CD14-positive monocyte (primary cell): ENCODE results near the gene EPB41L4A. TPM values are rescaled to one million over a fixed set of nuclear protein-coding genes. Genes with fewer than 3 reads are reported as not detected.

Experiments
- DNase-seq, 3 donors: peaks; one replicate each; pipeline ENCODE4 v3.0.0-alpha.2; 2011 to 2022
- H2AFZ ChIP-seq: 2 replicates; pipeline ENCODE4 v1.6.0; 2012; ENCODE audit warnings: mild to moderate bottlenecking, low read depth, low read length, inconsistent platforms; ENCODE audit not compliant: insufficient read depth, poor library complexity, severe bottlenecking
- H3K27ac ChIP-seq, 2 donors: 1 replicate in 1 of 2; 2 replicates in 1 of 2; pipeline ENCODE4 v1.5.1; 2012 to 2013; ENCODE audit warnings: low read length in 2 of 2, control low read depth in 1 of 2, inconsistent platforms in 1 of 2, low read depth in 1 of 2, mild to moderate bottlenecking in 1 of 2
- H3K27me3 ChIP-seq, 2 donors: one replicate each; pipeline versions ENCODE4 v1.6.0 to v1.6.1; 2011 to 2013; ENCODE audit warnings: low read length in 2 of 2; ENCODE audit not compliant: control insufficient read depth in 2 of 2, insufficient read depth in 2 of 2
- H3K36me3 ChIP-seq, 2 donors: replicated peaks in 1 of 2; 1 replicate in 1 of 2; 2 replicates in 1 of 2; pipeline versions ENCODE4 v1.5.1 to v1.6.1; 2012 to 2013; ENCODE audit warnings: low read length in 2 of 2, control low read depth in 1 of 2, inconsistent platforms in 1 of 2, mild to moderate bottlenecking in 1 of 2; ENCODE audit not compliant: insufficient read depth in 2 of 2, control insufficient read depth in 1 of 2
- H3K4me1 ChIP-seq, 2 donors: 1 replicate in 1 of 2; 2 replicates in 1 of 2; pipeline versions ENCODE4 v1.5.1 to v1.6.1; 2012 to 2013; ENCODE audit warnings: low read length in 2 of 2, control low read depth in 1 of 2, inconsistent platforms in 1 of 2, mild to moderate bottlenecking in 1 of 2, moderate library complexity in 1 of 2; ENCODE audit not compliant: insufficient read depth in 2 of 2, control insufficient read depth in 1 of 2
- H3K4me2 ChIP-seq: replicated peaks from 2 replicates; pipeline ENCODE3; 2012; ENCODE audit warnings: low read length, moderate library complexity, mild to moderate bottlenecking; ENCODE audit not compliant: poor library complexity, severe bottlenecking; ENCODE audit errors: extremely low read depth
- H3K4me3 ChIP-seq, 3 experiments: fragments of 200-600 bp in 1 of 3; sonication (generic) in 1 of 3; replicated peaks in 1 of 3; 1 replicate in 2 of 3; 2 replicates in 1 of 3; pipeline ENCODE4 v1.5.1; 2011 to 2013; ENCODE audit warnings: low read length in 3 of 3, mild to moderate bottlenecking in 3 of 3, control low read depth in 2 of 3, low read depth in 2 of 3, inconsistent platforms in 1 of 3, moderate library complexity in 1 of 3
- H3K79me2 ChIP-seq: 2 replicates; pipeline ENCODE4 v1.6.0; 2012; ENCODE audit warnings: mild to moderate bottlenecking, control low read depth, inconsistent platforms, low read length, moderate library complexity; ENCODE audit not compliant: insufficient read depth
- H3K9ac ChIP-seq: 2 replicates; pipeline ENCODE4 v1.6.0; 2017; ENCODE audit warnings: low read length, mild to moderate bottlenecking; ENCODE audit not compliant: insufficient read depth, poor library complexity, severe bottlenecking
- H3K9me3 ChIP-seq, 2 donors: replicated peaks in 1 of 2; 1 replicate in 1 of 2; 2 replicates in 1 of 2; pipeline versions ENCODE4 v1.5.1 to v1.6.1; 2012 to 2013; ENCODE audit warnings: low read length in 2 of 2, control low read depth in 1 of 2; ENCODE audit not compliant: control insufficient read depth in 1 of 2, insufficient read depth in 1 of 2
- H4K20me1 ChIP-seq: 2 replicates; pipeline ENCODE4 v1.6.0; 2012; ENCODE audit warnings: mild to moderate bottlenecking, low read length, control low read depth, moderate library complexity; ENCODE audit not compliant: insufficient read depth
- H3K27ac Mint-ChIP-seq, 7 donors: one replicate each; pipeline ENCODE4 v1.8.0; 2020; ENCODE audit warnings: mild to moderate bottlenecking in 7 of 7, mixed read lengths in 7 of 7, moderate library complexity in 6 of 7, inconsistent platforms in 2 of 7
- H3K27me3 Mint-ChIP-seq, 3 donors: one replicate each; pipeline ENCODE4 v1.8.0; 2021 to 2022; ENCODE audit warnings: low read depth in 3 of 3, mild to moderate bottlenecking in 3 of 3, mixed read lengths in 3 of 3, moderate library complexity in 3 of 3, inconsistent platforms in 1 of 3
- H3K36me3 Mint-ChIP-seq, 2 donors: one replicate each; pipeline ENCODE4 v1.8.0; 2020; ENCODE audit warnings: mixed read lengths in 2 of 2, inconsistent platforms in 1 of 2, mild to moderate bottlenecking in 1 of 2
- H3K4me1 Mint-ChIP-seq: one replicate; pipeline ENCODE4 v1.8.0; 2020; ENCODE audit warnings: mild to moderate bottlenecking, mixed read lengths
- H3K4me3 Mint-ChIP-seq, 2 donors: one replicate each; pipeline ENCODE4 v1.8.0; 2020; ENCODE audit warnings: mild to moderate bottlenecking in 2 of 2, mixed read lengths in 2 of 2, moderate library complexity in 1 of 2
- H3K9me3 Mint-ChIP-seq, 7 donors: one replicate each; pipeline ENCODE4 v1.8.0; 2020 to 2022; ENCODE audit warnings: mixed read lengths in 7 of 7, mild to moderate bottlenecking in 6 of 7, moderate library complexity in 6 of 7, inconsistent platforms in 2 of 7
- CTCF ChIP-seq: fragments of 200-600 bp; IDR thresholded peaks from one replicate; pipeline ENCODE4 v1.8.0; 2022; ENCODE audit warnings: antibody characterized with exemption, mild to moderate bottlenecking
- WGBS: methylation state at CpG from one replicate; pipeline ENCODE4 v1.1.5; 2013; ENCODE audit warnings: missing lambda C conversion rate; ENCODE audit not compliant: insufficient coverage; 5-methylcytosine and 5-hydroxymethylcytosine counted together
- intact Hi-C, 2 donors: fragments of 100-400 bp; cut with micrococcal nuclease; formaldehyde crosslinking; loops; one replicate each; pipeline versions ENCODE4 v1.15.0 to v1.15.1; 2023
- polyA plus RNA-seq, 3 donors: library from polyadenylated mRNA; depleted of rRNA in 1 of 3; unstranded in 2 of 3; stranded (reverse) in 1 of 3; fragments of 300-500 nt in 2 of 3; fragments of >200 nt in 1 of 3; fragmentation: Illumina TruSeq in 2 of 3; gene quantifications; 1 replicate in 2 of 3; 2 replicates in 1 of 3; pipeline ENCODE4 v1.2.3, GENCODE V29; 2012 to 2021

The EPB41L4A gene
- polyA plus RNA-seq, 3 donors = 0.01 to 0.05 TPM; not detected in 1

GRCh38 chr5:112390327-112390726 is 28.8 kb downstream of the EPB41L4A start:
- H3K36me3 Mint-ChIP-seq = no peaks in the 10 kb centered on the region
- TF ChIP-seq CTCF = no peak
- H3K27me3 Mint-ChIP-seq = peaks cover 0 to 8% (median 4%) of the 10 kb centered on the region in 3 donors
- Histone ChIP-seq H2AFZ (no peak overlapping the region), H3K4me1 (no peaks in the 10 kb centered on the region), H3K9ac (no peak overlapping the region), H3K4me2 (no peak overlapping the region), H4K20me1 (no peaks in the 10 kb centered on the region), H3K27me3 (no peaks in the 10 kb centered on the region), H3K4me3 (no peak overlapping the region), H3K79me2 (no peaks in the 10 kb centered on the region), H3K27ac (no peak overlapping the region), H3K9me3 (no peaks in the 10 kb centered on the region), H3K36me3 (no peaks in the 10 kb centered on the region)
- H3K4me3 Mint-ChIP-seq = no peak overlapping the region
- 88% methylated on average over 7 of the region's 8 CpGs for WGBS
- no peaks in the 10 kb centered on the region for H3K4me1 Mint-ChIP-seq
- H3K27ac Mint-ChIP-seq = no peak overlapping the region
- peaks cover 0 to 9% (median 2%) of the 10 kb centered on the region in 7 donors for H3K9me3 Mint-ChIP-seq
- DNase-seq = no peak
- intact Hi-C loops = no loop called here

GRCh38 chr5:112388739-112389138 is 30.3 kb downstream of the EPB41L4A start:
- no peak for DNase-seq
- H3K9me3 ChIP-seq = no peaks in the 10 kb centered on the region
- Mint-ChIP-seq H3K4me1 (no peaks in the 10 kb centered on the region), H3K4me3 (no peak overlapping the region), H3K27me3 (peaks cover 0 to 8% (median 4%) of the 10 kb centered on the region in 3 donors), H3K36me3 (no peaks in the 10 kb centered on the region), H3K27ac (no peak overlapping the region), H3K9me3 (peaks cover 0 to 5% (median 2%) of the 10 kb centered on the region in 7 donors)
- H3K36me3 ChIP-seq = no peaks in the 10 kb centered on the region
- intact Hi-C loops = no loop called here
- H3K4me2 ChIP-seq = no peak overlapping the region
- H3K27me3 ChIP-seq = no peaks in the 10 kb centered on the region
- no peak overlapping the region for H3K9ac ChIP-seq
- no peak overlapping the region for H2AFZ ChIP-seq
- H3K79me2 ChIP-seq = no peaks in the 10 kb centered on the region
- no peak overlapping the region for H3K4me3 ChIP-seq
- no CpG with 5 or more reads among the region's 3 CpGs for WGBS
- no peak overlapping the region for H3K27ac ChIP-seq
- H4K20me1 ChIP-seq = no peaks in the 10 kb centered on the region
- H3K4me1 ChIP-seq = no peaks in the 10 kb centered on the region
- TF ChIP-seq CTCF = no peak
